H9 (cell line): ENCODE results near the gene ISL1. TPM values are rescaled to one million over a fixed set of nuclear protein-coding genes. Genes with fewer than 3 reads are reported as not detected.

Source experiments
- DNase-seq: peaks from one replicate; pipeline ENCODE4 v3.0.0-alpha.2; 2017
- H2AFZ ChIP-seq: one replicate; pipeline ENCODE4 v1.6.1; 2013; ENCODE audit warnings: mild to moderate bottlenecking, low read length, control low read depth, moderate library complexity
- H2AK5ac ChIP-seq: 2 replicates; pipeline ENCODE4 v1.6.1; 2013; ENCODE audit warnings: low read length, control low read depth, mixed read lengths; ENCODE audit not compliant: insufficient read length
- H2BK120ac ChIP-seq: one replicate; pipeline ENCODE4 v1.6.1; 2013; ENCODE audit warnings: low read depth, mild to moderate bottlenecking, low read length, control low read depth, inconsistent platforms; ENCODE audit not compliant: poor library complexity, severe bottlenecking
- H2BK12ac ChIP-seq: 2 replicates; pipeline ENCODE4 v1.6.1; 2013; ENCODE audit warnings: low read length, control low read depth, mixed read lengths, low read depth; ENCODE audit not compliant: insufficient read length
- H2BK15ac ChIP-seq: 2 replicates; pipeline ENCODE4 v1.6.1; 2013; ENCODE audit warnings: low read depth, low read length, control low read depth
- H2BK20ac ChIP-seq: one replicate; pipeline ENCODE4 v1.6.1; 2013; ENCODE audit warnings: low read depth, mild to moderate bottlenecking, low read length, control low read depth, inconsistent platforms; ENCODE audit not compliant: poor library complexity, severe bottlenecking
- H2BK5ac ChIP-seq: 2 replicates; pipeline ENCODE4 v1.6.1; 2013; ENCODE audit warnings: low read length, control low read depth, mixed read lengths; ENCODE audit not compliant: insufficient read length
- H3K14ac ChIP-seq: 2 replicates; pipeline ENCODE4 v1.6.1; 2013; ENCODE audit warnings: low read length, control low read depth; ENCODE audit not compliant: insufficient read depth
- H3K18ac ChIP-seq: 2 replicates; pipeline ENCODE4 v1.6.1; 2013; ENCODE audit warnings: low read depth, mild to moderate bottlenecking, mixed read lengths, low read length, control low read depth; ENCODE audit not compliant: insufficient read length
- H3K23ac ChIP-seq: 2 replicates; pipeline ENCODE4 v1.6.1; 2013; ENCODE audit warnings: low read length, control low read depth, mixed read lengths, low read depth; ENCODE audit not compliant: insufficient read length
- H3K23me2 ChIP-seq: 2 replicates; pipeline ENCODE4 v1.6.1; 2013; ENCODE audit warnings: low read depth, mild to moderate bottlenecking, mixed read lengths, low read length, control low read depth; ENCODE audit not compliant: insufficient read length, poor library complexity, severe bottlenecking
- H3K27ac ChIP-seq: 2 replicates; pipeline ENCODE4 v1.5.1; 2013; ENCODE audit warnings: low read length, control low read depth, mixed read lengths, low read depth; ENCODE audit not compliant: insufficient read length
- H3K27me3 ChIP-seq: 2 replicates; pipeline ENCODE4 v1.6.1; 2013; ENCODE audit warnings: low read length, control low read depth, inconsistent platforms; ENCODE audit not compliant: insufficient read depth
- H3K4ac ChIP-seq: 2 replicates; pipeline ENCODE4 v1.6.1; 2013; ENCODE audit warnings: low read depth, mild to moderate bottlenecking, control low read depth, inconsistent platforms, low read length, moderate library complexity
- H3K4me1 ChIP-seq: 2 replicates; pipeline ENCODE4 v1.6.1; 2013; ENCODE audit warnings: low read length, control low read depth, inconsistent platforms; ENCODE audit not compliant: insufficient read depth
- H3K4me2 ChIP-seq: 2 replicates; pipeline ENCODE4 v1.6.1; 2013; ENCODE audit warnings: low read length, control low read depth, mixed read lengths; ENCODE audit not compliant: insufficient read length, insufficient read depth
- H3K56ac ChIP-seq: 2 replicates; pipeline ENCODE4 v1.6.1; 2013; ENCODE audit warnings: low read depth, mild to moderate bottlenecking, mixed read lengths, low read length, control low read depth; ENCODE audit not compliant: insufficient read length
- H3K79me1 ChIP-seq: 2 replicates; pipeline ENCODE4 v1.6.1; 2013; ENCODE audit warnings: low read depth, mild to moderate bottlenecking, moderate library complexity, low read length, control low read depth, inconsistent platforms; ENCODE audit not compliant: insufficient read depth, poor library complexity, severe bottlenecking
- H3K79me2 ChIP-seq: 2 replicates; pipeline ENCODE4 v1.6.1; 2013; ENCODE audit warnings: low read length, control low read depth, inconsistent platforms; ENCODE audit not compliant: insufficient read depth
- H3K9ac ChIP-seq: 2 replicates; pipeline ENCODE4 v1.6.1; 2013; ENCODE audit warnings: low read length, control low read depth, mixed read lengths; ENCODE audit not compliant: insufficient read length; ENCODE audit errors: extremely low read depth
- H3K9me3 ChIP-seq: one replicate; pipeline ENCODE4 v1.6.1; 2013; ENCODE audit warnings: low read depth, low read length, inconsistent platforms; ENCODE audit not compliant: control insufficient read depth
- H3T11ph ChIP-seq: one replicate; pipeline ENCODE4 v1.6.1; 2013; ENCODE audit warnings: mild to moderate bottlenecking, low read length, control low read depth, inconsistent platforms
- H4K20me1 ChIP-seq: one replicate; pipeline ENCODE4 v1.6.1; 2013; ENCODE audit not compliant: control insufficient read depth, insufficient read length, insufficient read depth
- H4K5ac ChIP-seq: 2 replicates; pipeline ENCODE4 v1.6.1; 2013; ENCODE audit warnings: low read depth, mild to moderate bottlenecking, mixed read lengths, low read length, control low read depth; ENCODE audit not compliant: insufficient read length
- H4K8ac ChIP-seq: replicated peaks from 2 replicates; pipeline ENCODE4 v1.6.1; 2013; ENCODE audit warnings: low read length, control low read depth, mixed read lengths, low read depth; ENCODE audit not compliant: insufficient read length
- H4K91ac ChIP-seq: 2 replicates; pipeline ENCODE4 v1.6.1; 2013; ENCODE audit warnings: low read depth, mild to moderate bottlenecking, moderate library complexity, mixed read lengths, low read length, control low read depth; ENCODE audit not compliant: insufficient read length
- H3K27ac Mint-ChIP-seq, 3 experiments: 2 replicates in 2 of 3; 3 replicates in 1 of 3; pipeline ENCODE4 v1.8.0; 2020 to 2021; ENCODE audit warnings: mixed read lengths in 3 of 3, mild to moderate bottlenecking in 1 of 3, moderate library complexity in 1 of 3
- H3K27me3 Mint-ChIP-seq: 2 replicates; pipeline ENCODE4 v1.8.0; 2021; ENCODE audit warnings: low read depth, mild to moderate bottlenecking, moderate library complexity, mixed read lengths
- H3K36me3 Mint-ChIP-seq, 3 experiments: 2 replicates in 2 of 3; 3 replicates in 1 of 3; pipeline ENCODE4 v1.8.0; 2020 to 2021; ENCODE audit warnings: low read depth in 3 of 3, mixed read lengths in 3 of 3; ENCODE audit not compliant: insufficient read depth in 1 of 3
- H3K4me1 Mint-ChIP-seq, 2 experiments: 2 replicates each; pipeline ENCODE4 v1.8.0; 2020; ENCODE audit warnings: mixed read lengths in 2 of 2
- H3K4me3 Mint-ChIP-seq, 2 experiments: 2 replicates in 1 of 2; 3 replicates in 1 of 2; pipeline ENCODE4 v1.8.0; 2020 to 2021; ENCODE audit warnings: mild to moderate bottlenecking in 2 of 2, mixed read lengths in 2 of 2, moderate library complexity in 1 of 2
- H3K9me3 Mint-ChIP-seq, 2 experiments: 2 replicates in 1 of 2; 3 replicates in 1 of 2; pipeline ENCODE4 v1.8.0; 2020; ENCODE audit warnings: mild to moderate bottlenecking in 2 of 2, mixed read lengths in 2 of 2, moderate library complexity in 1 of 2
- WGBS: extraction: QIAGEN DNeasy Blood & Tissue Kit; methylation state at CpG from one replicate; pipeline ENCODE4 v1.1.7; 2013; ENCODE audit warnings: missing lambda C conversion rate, low lambda C conversion rate, mixed read lengths; ENCODE audit not compliant: insufficient read length; ENCODE audit errors: extremely low coverage; 5-methylcytosine and 5-hydroxymethylcytosine counted together
- total RNA-seq: library from RNA; stranded (reverse); gene quantifications from 2 replicates; pipeline ENCODE4 v1.2.1, GENCODE V29; 2021
- TF ChIP-seq, protein P1 (sequence below): fragments of 200-600 bp; sonication (generic); conservative IDR thresholded peaks from 3 replicates; pipeline ENCODE4 v1.8.0; 2021; ENCODE audit warnings: antibody characterized with exemption, mild to moderate bottlenecking

ISL1 gene
- total RNA-seq, 1 experiment from 2014 or later: not detected

DNA sequence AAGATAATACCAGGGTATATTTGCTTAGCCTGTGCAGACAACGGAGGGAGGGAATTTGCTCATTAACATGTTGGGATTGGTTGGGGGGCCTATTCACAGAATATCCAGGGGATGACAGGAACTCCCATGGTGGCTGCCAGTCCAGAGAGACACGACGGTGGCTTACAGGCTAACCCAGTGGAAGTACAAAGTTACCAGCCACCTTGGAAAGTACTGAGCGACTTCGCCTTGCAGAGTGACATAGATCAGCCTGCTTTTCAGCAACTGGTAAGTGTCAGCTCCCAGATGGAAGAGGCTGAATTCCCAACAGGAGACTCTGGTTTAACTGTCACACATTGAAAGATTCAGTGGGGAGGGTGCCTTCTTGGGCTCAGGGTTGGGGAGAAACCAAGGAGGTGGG lies 7.9 kb downstream of the ISL1 start:
- no peak for DNase-seq
- Histone ChIP-seq H3K23ac (no peak overlapping the region), H2AK5ac (no peak overlapping the region), H3K4me1 (peaks cover 2% of the 10 kb centered on the region; the same call in 1 of the 2 replicates), H3K79me2 (no peaks in the 10 kb centered on the region), H4K5ac (no peak overlapping the region), H4K20me1 (no peaks in the 10 kb centered on the region), H3K4ac (no peak overlapping the region), H3K56ac (no peak overlapping the region), H2BK20ac (no peak overlapping the region), H3K9me3 (no peaks in the 10 kb centered on the region), H3K14ac (no peak overlapping the region), H3K27me3 (peaks cover 87% of the 10 kb centered on the region), H3K79me1 (no peaks in the 10 kb centered on the region), H2BK12ac (no peak overlapping the region), H3K23me2 (peaks cover 18% of the 10 kb centered on the region), H4K8ac (no peak overlapping the region), H3K18ac (no peak overlapping the region), H2BK120ac (no peak overlapping the region), H3K27ac (no peak overlapping the region), H3T11ph (no peak overlapping the region), H4K91ac (no peak overlapping the region), H3K9ac (no peak overlapping the region), H3K4me2 (no peak overlapping the region), H2AFZ (no peak overlapping the region), H2BK5ac (no peak overlapping the region), H2BK15ac (no peak overlapping the region)
- Mint-ChIP-seq H3K36me3 (no peaks in the 10 kb centered on the region; a peak in 1 of 7 replicates), H3K9me3 (peaks cover 5 to 11% of the 10 kb centered on the region in 2 experiments; a peak in 2 of 5 replicates), H3K4me3 (peak overlapping the region in 1 of 2 experiments; percentile 51; a peak in 1 of 5 replicates), H3K27ac (no peak overlapping the region; a peak in 1 of 7 replicates), H3K4me1 (peaks cover 62 to 86% of the 10 kb centered on the region in 2 experiments), H3K27me3 (peaks cover 100% of the 10 kb centered on the region)
- TF ChIP-seq, protein P1, sequence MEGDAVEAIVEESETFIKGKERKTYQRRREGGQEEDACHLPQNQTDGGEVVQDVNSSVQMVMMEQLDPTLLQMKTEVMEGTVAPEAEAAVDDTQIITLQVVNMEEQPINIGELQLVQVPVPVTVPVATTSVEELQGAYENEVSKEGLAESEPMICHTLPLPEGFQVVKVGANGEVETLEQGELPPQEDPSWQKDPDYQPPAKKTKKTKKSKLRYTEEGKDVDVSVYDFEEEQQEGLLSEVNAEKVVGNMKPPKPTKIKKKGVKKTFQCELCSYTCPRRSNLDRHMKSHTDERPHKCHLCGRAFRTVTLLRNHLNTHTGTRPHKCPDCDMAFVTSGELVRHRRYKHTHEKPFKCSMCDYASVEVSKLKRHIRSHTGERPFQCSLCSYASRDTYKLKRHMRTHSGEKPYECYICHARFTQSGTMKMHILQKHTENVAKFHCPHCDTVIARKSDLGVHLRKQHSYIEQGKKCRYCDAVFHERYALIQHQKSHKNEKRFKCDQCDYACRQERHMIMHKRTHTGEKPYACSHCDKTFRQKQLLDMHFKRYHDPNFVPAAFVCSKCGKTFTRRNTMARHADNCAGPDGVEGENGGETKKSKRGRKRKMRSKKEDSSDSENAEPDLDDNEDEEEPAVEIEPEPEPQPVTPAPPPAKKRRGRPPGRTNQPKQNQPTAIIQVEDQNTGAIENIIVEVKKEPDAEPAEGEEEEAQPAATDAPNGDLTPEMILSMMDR: no peak
- WGBS: no CpG with 5 or more reads among the region's 5 CpGs
